H1 (cell line): ENCODE data around the gene ITPKA. TPM values are rescaled to one million over a fixed set of nuclear protein-coding genes. Genes with fewer than 3 reads are reported as not detected.

Experiments
- BCL11A ChIP-seq, 2 experiments: IDR thresholded peaks; one replicate each; pipeline ENCODE4 v1.6.1; 2011; ENCODE audit warnings: low read depth in 2 of 2, low read length in 2 of 2, mild to moderate bottlenecking in 2 of 2
- CHD7 ChIP-seq: fragments of 300-600 bp; sonication (generic); IDR thresholded peaks from 2 replicates; pipeline ENCODE4 v1.7.1; 2012; ENCODE audit warnings: low read length, moderate library complexity, mild to moderate bottlenecking, inconsistent platforms; ENCODE audit not compliant: insufficient replicate concordance
- E2F6 ChIP-seq: IDR thresholded peaks from 2 replicates; pipeline ENCODE4 v1.6.1; 2012; ENCODE audit warnings: inconsistent platforms
- KDM4A ChIP-seq: IDR thresholded peaks from one replicate; pipeline ENCODE4 v1.7.1; 2012; ENCODE audit warnings: low read depth, mild to moderate bottlenecking, moderate library complexity, low read length, inconsistent platforms; ENCODE audit not compliant: severe bottlenecking
- NANOG ChIP-seq: IDR thresholded peaks from 2 replicates; pipeline ENCODE4 v1.6.1; 2011; ENCODE audit warnings: low read length, low read depth, mild to moderate bottlenecking, inconsistent platforms; ENCODE audit not compliant: insufficient read depth, poor library complexity, severe bottlenecking
- RNF2 ChIP-seq: fragments of 200-900, 300-1000 bp; sonication (generic); IDR thresholded peaks from 2 replicates; pipeline ENCODE4 v1.7.1; 2016; ENCODE audit warnings: borderline replicate concordance, low read depth, mild to moderate bottlenecking, antibody characterized with exemption, low read length; ENCODE audit not compliant: poor library complexity, severe bottlenecking; ENCODE audit errors: missing control alignments
- RXRA ChIP-seq: IDR thresholded peaks from 2 replicates; pipeline ENCODE4 v1.6.1; 2011; ENCODE audit warnings: low read depth, mild to moderate bottlenecking, low read length, moderate library complexity; ENCODE audit not compliant: insufficient read depth
- TAF7 ChIP-seq: optimal IDR thresholded peaks from 2 replicates; pipeline ENCODE3; 2011; ENCODE audit warnings: low read depth, mild to moderate bottlenecking, inconsistent platforms, low read length, moderate library complexity, borderline replicate concordance
- polyA plus RNA-seq, 7 experiments: library from polyadenylated mRNA; depleted of rRNA in 3 of 7; stranded (reverse) in 5 of 7; unstranded in 2 of 7; fragments of >200 nt in 5 of 7; fragments of 200-250 nt in 2 of 7; gene quantifications; 1 replicate in 5 of 7; 2 replicates in 1 of 7; 4 replicates in 1 of 7; pipeline versions ENCODE4 v1.2.1 to v1.2.3, GENCODE V29; 2011 to 2013; ENCODE audit warnings: missing spikeins in 2 of 7, mixed read lengths in 2 of 7
- total RNA-seq: library from RNA; stranded (reverse); fragmentation: NEBNext Ultra II Directional; extraction: Animal tissue kit (Norgen Biotek cat#: 25700); gene quantifications from 2 replicates; pipeline ENCODE4 v1.2.1, GENCODE V29; 2021

Gene ITPKA
- total and polyA plus RNA-seq, 2 of the 8 experiments (the other 6 are each of a cell fraction or from before 2014, with no cell fraction given) = 0.39 to 0.99 TPM

GRCh38 chr15:41476416-41477048, 17.1 kb upstream of the ITPKA start (continued):
- TF ChIP-seq E2F6 = no peak
- TF ChIP-seq NANOG = no peak
- TF ChIP-seq RXRA = no peak
- no peak for TF ChIP-seq BCL11A (IDR thresholded peaks at IDR 0.05; ENCODE audit: low read depth in 2 of 2, low read length in 2 of 2)
- no peak for TF ChIP-seq RNF2
- TF ChIP-seq CHD7 = no peak
- no peak for TF ChIP-seq TAF7
- no peak for TF ChIP-seq KDM4A
